ENCODE data around the gene TXNDC11.
"Not testable (repeated sequence)": the region's sequence is repeated elsewhere in the genome, so short reads cannot be mapped to it uniquely, and the experiment has no call there.

The TXNDC11 gene

DNA sequence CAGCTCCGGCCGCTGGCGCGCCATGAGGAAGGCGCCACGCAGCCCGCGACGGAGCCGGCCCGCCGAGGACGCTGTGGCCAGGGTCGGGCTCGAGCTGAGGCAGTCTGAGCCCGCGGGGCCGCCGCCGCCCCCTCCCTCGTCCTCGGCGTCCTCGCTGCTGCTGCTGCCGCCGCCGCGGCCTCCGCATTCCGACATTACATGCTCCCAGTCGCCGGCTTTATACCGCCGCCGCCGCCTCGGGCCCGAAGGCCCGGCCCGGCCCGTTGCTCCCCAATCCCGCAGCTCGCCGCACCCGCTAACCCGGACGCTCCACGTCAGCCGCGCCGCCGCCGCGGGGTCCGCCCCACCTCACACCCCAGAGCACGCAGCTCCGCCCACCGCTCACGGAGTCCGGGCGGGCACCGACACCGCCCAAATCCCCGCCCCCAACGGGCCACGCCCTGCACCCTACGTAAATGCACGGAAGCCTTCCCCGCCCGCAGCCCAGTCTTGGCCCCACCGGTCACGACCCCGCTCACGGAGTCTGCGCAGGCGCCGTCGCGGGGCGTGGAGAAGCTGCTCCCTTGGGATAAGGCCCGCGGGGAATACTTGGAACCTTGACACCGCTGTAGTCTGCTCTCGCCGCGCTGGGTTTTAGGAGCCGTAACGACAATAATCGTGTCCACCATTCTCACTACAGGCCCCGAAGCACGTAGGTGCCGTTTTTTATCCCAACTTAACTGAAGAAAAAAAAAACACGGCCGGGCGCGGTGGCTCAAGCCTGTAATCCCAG lies at the start of gene TXNDC11:
TXNDC11 (minus strand) TSS at position 322 of the 772 bp plus-strand sequence; CDS start at position 195, 127 bp downstream.
- peak; percentile 87 for DNase-seq

GRCh38 chr16:11791144-11791828 lies 48.6 kb upstream of the TXNDC11 start:
- no peak for DNase-seq

DNA sequence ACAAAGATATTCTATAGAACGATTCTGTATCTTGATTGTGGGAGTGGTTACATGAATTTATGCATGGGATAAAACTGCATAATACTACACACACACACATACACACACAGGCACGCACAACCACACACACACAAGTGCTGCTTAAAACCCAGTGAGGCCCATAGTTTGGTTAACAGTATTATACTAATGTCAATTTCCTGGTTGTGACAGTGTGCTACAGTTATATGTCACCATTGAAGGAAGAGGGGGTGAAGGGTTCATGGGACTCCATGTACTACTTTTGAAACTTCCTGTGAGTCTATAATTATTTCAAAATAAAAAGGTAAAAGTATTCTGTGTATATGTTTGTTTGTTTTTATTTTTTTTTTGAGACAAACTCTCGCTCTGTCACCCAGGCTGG lies 46.3 kb upstream of the TXNDC11 start:
- no peak for DNase-seq

- DNase-seq = not testable (repeated sequence)
Observed at GRCh38 chr16:11784980-11785599, 42.4 kb upstream of the TXNDC11 start.

DNA sequence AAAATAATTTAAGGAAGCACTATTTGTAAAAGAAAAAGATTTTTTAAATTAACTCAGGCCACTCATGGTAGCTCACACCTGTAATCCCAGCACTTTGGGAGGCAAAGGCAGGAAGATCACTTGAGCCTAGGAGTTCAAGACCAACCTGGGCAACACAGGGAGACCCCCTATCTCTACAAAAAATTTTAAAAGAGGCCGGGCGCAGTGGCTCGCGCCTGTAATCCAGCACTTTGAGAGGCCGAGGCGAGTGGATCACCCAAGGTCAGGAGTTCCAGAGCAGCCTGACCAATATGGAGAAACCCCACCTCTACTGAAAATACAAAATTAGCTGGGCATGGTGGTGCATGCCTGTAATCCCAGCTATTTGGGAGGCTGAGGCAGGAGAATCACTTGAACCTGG lies 41.7 kb upstream of the TXNDC11 start:
- DNase-seq = not testable (repeated sequence)

DNA sequence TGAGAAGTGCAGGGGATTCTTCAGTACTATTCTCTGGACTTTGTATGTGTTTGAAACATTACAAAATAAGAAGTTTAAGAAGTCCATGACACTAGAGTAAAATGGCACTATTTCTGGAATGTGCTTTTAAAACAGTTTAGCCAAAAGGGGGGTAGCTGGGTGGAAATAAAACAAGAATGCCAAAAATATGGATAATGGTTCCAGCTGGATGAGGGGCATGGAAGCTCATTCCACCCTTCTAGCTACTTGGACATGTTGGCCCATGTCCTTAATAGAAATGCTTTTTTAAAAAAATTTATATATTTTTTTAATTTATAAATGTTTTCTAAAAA lies 41.3 kb upstream of the TXNDC11 start:
- no peak for DNase-seq

DNA sequence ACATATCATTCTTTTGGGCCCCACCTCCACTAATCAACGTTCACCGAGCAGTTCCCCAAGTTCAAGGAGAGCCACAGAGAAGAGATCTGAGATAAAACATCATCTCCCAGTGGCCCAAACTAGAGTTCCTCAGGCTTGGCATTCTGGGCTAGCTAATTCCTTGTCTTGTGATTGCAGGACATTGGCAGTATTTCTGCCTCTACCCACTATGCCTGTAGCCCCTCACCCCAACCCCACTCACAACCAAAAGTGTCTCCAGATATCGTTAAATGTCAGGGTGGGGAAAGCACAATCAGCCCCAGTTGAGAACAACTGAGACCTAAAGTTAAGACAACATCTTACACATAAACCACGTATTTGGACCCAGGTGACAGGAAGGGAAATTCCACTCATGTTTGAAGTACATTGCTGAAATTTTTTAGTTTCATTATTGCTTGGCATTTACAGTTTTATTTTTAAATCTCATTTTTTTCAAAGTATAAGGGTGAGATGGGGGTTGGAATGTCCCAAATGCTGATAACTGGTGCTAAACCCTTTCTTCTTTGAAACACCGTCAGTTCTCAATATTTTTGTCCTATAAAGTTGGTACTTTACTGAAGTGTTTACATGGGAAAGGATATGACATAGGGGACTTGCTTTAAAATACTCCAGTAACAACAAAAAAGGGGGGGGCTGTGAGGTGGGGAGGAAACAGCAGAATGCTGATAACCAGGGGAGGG lies 40.8 kb upstream of the TXNDC11 start:
- DNase-seq = no peak

- DNase-seq = no peak
Observed at GRCh38 chr16:11781773-11782172, 39.1 kb upstream of the TXNDC11 start.

DNA sequence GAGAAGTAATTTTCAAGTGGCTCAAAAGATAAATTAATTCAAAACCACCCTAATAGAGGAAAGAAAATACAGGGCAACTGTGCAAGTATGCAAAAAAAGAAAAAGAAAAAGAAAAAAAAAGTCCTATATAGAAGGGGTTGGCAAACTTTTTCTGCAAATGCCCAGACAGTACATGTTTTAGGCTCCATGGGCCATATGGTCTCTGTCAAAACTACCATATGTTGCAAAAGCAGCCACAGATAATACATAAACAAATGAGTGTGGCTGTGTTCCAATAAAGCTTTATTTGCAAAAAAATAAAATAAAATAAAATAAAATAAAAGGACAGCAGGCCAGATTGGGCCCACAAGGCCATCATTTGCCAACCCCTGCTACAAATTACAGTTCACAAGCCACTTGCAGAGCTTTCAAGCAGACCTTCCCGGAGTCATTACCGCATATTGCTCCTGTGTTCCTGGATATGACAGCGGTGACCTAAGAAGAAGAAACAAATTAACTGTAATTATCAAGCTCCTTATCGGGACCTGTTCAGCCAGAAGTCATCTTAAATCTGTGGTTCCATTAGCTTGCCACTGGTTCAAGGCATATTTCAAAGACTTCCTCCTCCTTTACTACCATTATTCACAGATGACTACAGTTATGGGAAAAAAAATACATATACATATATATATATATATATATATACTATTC lies 38.5 kb upstream of the TXNDC11 start:
- no peak for DNase-seq

- no peak for DNase-seq
Observed at GRCh38 chr16:11779074-11779473, 36.4 kb upstream of the TXNDC11 start.

- no peak for DNase-seq
Observed at GRCh38 chr16:11774065-11774626, 31.5 kb upstream of the TXNDC11 start.

DNA sequence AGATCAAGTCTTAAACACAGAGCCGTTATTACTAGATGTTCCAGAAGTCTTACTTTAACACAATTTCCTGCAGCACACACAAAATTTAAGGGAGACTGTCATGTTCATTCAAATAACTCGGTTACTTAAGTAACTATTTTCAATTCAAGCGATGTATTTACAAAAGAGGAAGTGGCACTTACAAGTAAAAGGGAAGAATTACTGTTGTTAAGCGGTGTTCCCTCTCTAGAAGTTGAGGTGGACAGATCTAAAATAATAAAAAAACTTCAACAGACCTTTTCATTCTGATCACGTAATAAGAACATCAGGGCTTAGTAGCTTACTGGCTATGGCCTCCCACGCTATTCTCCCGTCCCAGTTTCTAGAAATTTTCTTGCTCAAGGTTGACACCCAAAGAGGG lies 26.2 kb upstream of the TXNDC11 start:
- no peak for DNase-seq

- DNase-seq = no peak
Observed at GRCh38 chr16:11762431-11762830, 19.8 kb upstream of the TXNDC11 start.

- no peak for DNase-seq
Observed at GRCh38 chr16:11759997-11760396, 17.3 kb upstream of the TXNDC11 start.

DNA sequence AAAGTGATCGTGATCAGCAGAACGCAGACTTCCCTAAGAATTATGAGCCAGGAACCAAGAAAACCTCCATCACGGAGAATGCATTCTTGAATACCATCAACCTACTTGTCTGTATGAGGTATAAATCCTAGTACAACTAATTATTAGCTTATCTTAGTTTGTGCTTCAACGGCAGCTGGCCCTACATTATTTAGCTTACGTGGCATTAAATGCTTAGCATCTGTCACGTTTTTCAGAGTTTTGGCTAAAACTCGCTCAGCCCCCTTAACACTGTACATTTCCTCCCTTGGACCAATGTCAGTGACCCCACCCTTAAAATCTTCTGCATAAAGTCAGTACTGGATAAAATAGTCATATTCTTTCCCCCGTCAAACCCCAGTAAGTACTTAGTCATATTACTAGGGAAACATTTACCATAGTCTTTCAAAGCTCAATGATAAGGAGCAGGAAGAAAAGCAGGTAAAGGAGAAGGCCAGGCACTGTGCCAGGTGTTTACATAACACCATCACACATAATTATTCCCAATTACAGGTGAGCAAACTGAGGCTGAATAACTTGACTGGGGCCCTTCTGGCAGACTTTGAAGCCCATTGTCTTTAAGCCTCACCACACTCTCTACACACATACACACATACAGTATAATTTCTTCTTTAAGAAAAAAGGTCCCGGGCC lies 16.6 kb upstream of the TXNDC11 start:
- peak; percentile 33 for DNase-seq

DNA sequence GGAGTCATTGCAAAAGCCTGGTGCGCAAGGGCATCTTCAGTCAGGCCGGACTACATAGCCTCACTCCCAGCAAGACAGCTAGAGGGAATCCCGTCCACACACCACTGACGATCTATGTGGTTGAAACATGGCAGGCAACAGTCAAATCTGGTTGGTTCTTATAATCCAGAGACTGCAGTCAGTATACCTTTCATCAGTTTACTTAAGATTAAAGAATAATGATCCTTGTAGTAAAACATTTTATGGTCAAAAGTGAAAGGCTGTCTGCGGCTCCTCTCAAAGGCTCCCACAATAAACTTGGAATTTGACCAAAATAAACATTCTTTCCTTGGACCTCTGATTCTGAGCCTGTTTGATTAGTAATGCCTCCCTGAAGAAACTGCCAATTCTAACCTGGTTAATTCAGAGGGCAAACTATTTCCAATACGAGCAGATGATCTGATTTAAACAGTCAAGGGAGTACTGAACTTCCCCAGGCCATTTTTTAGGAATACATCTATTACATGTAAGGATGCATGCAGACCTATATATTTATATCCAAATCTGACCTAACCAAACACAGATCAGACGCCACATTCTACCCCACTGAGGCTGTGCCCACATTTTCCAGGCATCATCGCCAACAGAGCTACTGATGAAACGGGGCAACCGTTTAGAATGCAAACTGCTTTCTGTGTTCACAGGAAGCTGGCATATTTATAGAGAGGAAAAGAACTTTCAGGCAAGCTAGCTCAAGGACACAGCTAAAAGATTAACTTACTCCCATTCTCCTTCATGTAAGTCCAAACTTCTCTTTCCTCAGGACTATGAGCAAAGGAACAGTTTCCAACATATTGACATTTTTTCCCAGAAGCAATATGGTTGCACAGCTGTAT lies 15.3 kb upstream of the TXNDC11 start:
- DNase-seq = no peak

DNA sequence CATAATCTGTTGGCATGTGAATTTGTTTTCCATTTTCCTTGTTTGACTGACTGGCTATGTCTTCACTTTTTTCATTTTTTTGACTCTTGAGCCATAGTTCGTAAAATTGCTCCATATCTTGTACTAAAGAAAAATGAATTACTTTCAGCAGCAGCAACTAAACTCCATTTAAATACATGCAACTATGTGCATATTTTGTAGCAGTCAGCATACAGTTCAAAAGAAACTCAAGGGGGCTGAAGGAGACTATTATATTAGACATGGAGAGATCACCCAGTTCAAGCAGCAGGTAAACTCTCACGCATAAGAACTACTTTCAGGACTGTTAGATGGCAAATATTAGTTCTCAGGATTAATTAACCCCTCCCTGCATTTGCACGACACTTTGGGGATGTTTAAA lies 13.6 kb upstream of the TXNDC11 start:
- DNase-seq = no peak

GRCh38 chr16:11755022-11755760 lies 12.5 kb upstream of the TXNDC11 start:
- DNase-seq = no peak

- DNase-seq = no peak
Observed at GRCh38 chr16:11752856-11753255, 10.2 kb upstream of the TXNDC11 start.

DNA sequence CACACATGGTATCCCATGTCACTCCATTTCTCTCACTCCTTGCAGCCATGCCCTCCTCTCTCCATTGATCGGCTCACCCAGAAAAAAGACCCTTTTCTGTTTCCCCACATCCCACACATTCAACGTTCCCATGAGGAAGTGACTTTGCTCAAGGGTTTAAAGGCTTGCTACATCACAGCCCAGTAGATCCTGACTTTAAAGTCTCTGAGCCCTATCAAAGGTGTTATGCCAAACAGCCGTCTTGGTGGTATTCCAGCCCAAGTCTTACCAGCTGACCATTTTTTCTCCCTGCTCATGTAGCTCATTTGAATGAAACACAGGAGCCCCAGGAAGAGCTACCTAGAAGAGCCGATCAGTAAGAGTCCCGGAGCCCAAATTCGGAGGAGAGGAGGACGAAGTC lies 7.4 kb upstream of the TXNDC11 start:
- no peak for DNase-seq
